ENCODE measurements around the gene LRFN5. TPM values are rescaled to one million over a fixed set of nuclear protein-coding genes. Genes with fewer than 3 reads are reported as not detected.

The LRFN5 gene
- total and polyA plus RNA-seq, 2 of the 13 experiments (the other 11 are each of a cell fraction or from before 2014, with no cell fraction given) = not detected

- Histone ChIP-seq H3K4me1 (ENCODE audit: insufficient read depth, low read length) (no peaks in the 10 kb centered on the region), H3K36me3 (replicated peaks in 1 of 2; ENCODE audit: control insufficient read depth in 1 of 2, insufficient read depth in 2 of 2, low read length in 2 of 2) (no peaks in the 10 kb centered on the region), H4K20me1 (ENCODE audit: insufficient read depth, low read length) (no peaks in the 10 kb centered on the region), H3K9me3 (ENCODE audit: low read length) (peaks cover 54% of the 10 kb centered on the region), H3K27ac (ENCODE audit: extremely low read length, insufficient read depth, low read length) (no peak overlapping the region), H3K79me2 (ENCODE audit: insufficient read depth, low read length) (no peaks in the 10 kb centered on the region), H2AFZ (ENCODE audit: low read length) (no peak overlapping the region), H3K4me3 (replicated peaks in 1 of 3; ENCODE audit: insufficient read depth in 1 of 3, low read depth in 2 of 3, low read length in 3 of 3) (no peak overlapping the region), H3K27me3 (ENCODE audit: control insufficient read depth in 1 of 2, insufficient read depth in 2 of 2, low read length in 2 of 2) (no peaks in the 10 kb centered on the region), H3K4me2 (ENCODE audit: low read depth, low read length) (no peak overlapping the region), H3K9ac (ENCODE audit: insufficient read depth, low read depth, low read length) (no peak overlapping the region)
- intact Hi-C loops (cut with micrococcal nuclease; ENCODE audit: unreplicated experiment) (no loop called here), in situ Hi-C loops (cut with HindIII; ENCODE audit: extremely low pct_ligation_motif_present, low pct_unique_long_range_greater_than_20kb) (no loop called here)
- no peak for DNase-seq (ENCODE audit: low spot score)
- no TSS peak for BruUV-seq (replicated peaks)
- POLR2A ChIA-PET = no interaction called here
- no peak for ATAC-seq
- no peak for TF ChIP-seq ZNF878 (CRISPR knock-in tag; IDR thresholded peaks at IDR 0.05)
- no peak for TF ChIP-seq IKZF1 (IDR thresholded peaks at IDR 0.05)
- TF ChIP-seq ZFP36L1 (CRISPR knock-in tag; IDR thresholded peaks at IDR 0.05) = no peak
- no peak for TF ChIP-seq ELF3 (CRISPR knock-in tag; IDR thresholded peaks at IDR 0.05)
- TF ChIP-seq KDM2A (CRISPR knock-in tag; IDR thresholded peaks at IDR 0.05; ENCODE audit: borderline replicate concordance, low read depth) = no peak
- no peak for TF ChIP-seq HNF4A (CRISPR knock-in tag; IDR thresholded peaks at IDR 0.05)
- no peak for TF ChIP-seq ZNF660 (CRISPR knock-in tag; IDR thresholded peaks at IDR 0.05; ENCODE audit: borderline replicate concordance, low read depth)
- no peak for TF ChIP-seq KAT8 (CRISPR knock-in tag; IDR thresholded peaks at IDR 0.05)
- CTCF ChIA-PET (ENCODE audit: low intra/inter-chr PET ratio, low total read pairs) = no interaction called here
- no peak for FAIRE-seq
These were observed 175.8 kb downstream of the LRFN5 start for GRCh38 chr14:41782511-41782910.

DNA sequence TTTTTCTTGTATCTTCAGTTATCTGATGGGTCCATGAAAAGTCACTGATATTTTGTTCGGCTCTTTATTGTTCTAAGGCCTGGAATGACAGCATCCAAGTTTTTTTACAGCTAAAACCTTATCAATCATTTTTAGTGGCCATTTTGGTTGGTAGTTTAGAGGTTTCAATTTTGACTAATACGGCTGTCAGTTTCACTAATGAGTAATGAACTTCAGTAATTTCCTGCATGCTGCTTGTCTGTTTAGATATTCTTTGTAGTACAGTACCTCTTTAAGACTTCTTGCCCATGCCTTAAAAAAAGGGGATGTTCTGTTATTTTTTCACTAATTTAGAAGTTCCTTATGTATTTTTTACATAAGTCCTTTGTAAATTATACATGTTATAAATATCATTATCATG, 176.7 kb downstream of the LRFN5 start:
- no peaks in the 10 kb centered on the region for H3K79me2 ChIP-seq (ENCODE audit: insufficient read depth, low read length)
- in situ Hi-C loops (cut with HindIII; ENCODE audit: extremely low pct_ligation_motif_present, low pct_unique_long_range_greater_than_20kb) (no loop called here), intact Hi-C loops (cut with micrococcal nuclease; ENCODE audit: unreplicated experiment) (no loop called here)
- no peaks in the 10 kb centered on the region for H3K27me3 ChIP-seq (ENCODE audit: control insufficient read depth in 1 of 2, insufficient read depth in 2 of 2, low read length in 2 of 2)
- POLR2A ChIA-PET = no interaction called here
- CTCF ChIA-PET (ENCODE audit: low intra/inter-chr PET ratio, low total read pairs) = no interaction called here
- H3K9me3 ChIP-seq (ENCODE audit: low read length) = peaks cover 58% of the 10 kb centered on the region
- FAIRE-seq = no peak
- no peak overlapping the region for H3K9ac ChIP-seq (ENCODE audit: insufficient read depth, low read depth, low read length)
- H3K4me3 ChIP-seq (replicated peaks in 1 of 3; ENCODE audit: insufficient read depth in 1 of 3, low read depth in 2 of 3, low read length in 3 of 3) = no peak overlapping the region
- no peaks in the 10 kb centered on the region for H3K4me1 ChIP-seq (ENCODE audit: insufficient read depth, low read length)
- no peaks in the 10 kb centered on the region for H4K20me1 ChIP-seq (ENCODE audit: insufficient read depth, low read length)
- BruUV-seq (replicated peaks) = no TSS peak
- no peak for ATAC-seq
- TF ChIP-seq ESRRA (CRISPR knock-in tag; IDR thresholded peaks at IDR 0.05; ENCODE audit: low read depth) (no peak), ZC3H13 (CRISPR knock-in tag; IDR thresholded peaks at IDR 0.05) (no peak), ZNF567 (CRISPR knock-in tag; IDR thresholded peaks at IDR 0.05; ENCODE audit: borderline replicate concordance) (no peak), ZNF710 (CRISPR knock-in tag; IDR thresholded peaks at IDR 0.05; ENCODE audit: borderline replicate concordance) (no peak)
- H2AFZ ChIP-seq (ENCODE audit: low read length) = no peak overlapping the region
- no peaks in the 10 kb centered on the region for H3K36me3 ChIP-seq (replicated peaks in 1 of 2; ENCODE audit: control insufficient read depth in 1 of 2, insufficient read depth in 2 of 2, low read length in 2 of 2)
- no peak overlapping the region for H3K27ac ChIP-seq (ENCODE audit: extremely low read length, insufficient read depth, low read length)
- WGBS (ENCODE audit: low lambda C conversion rate) = 18% methylated on average over 2 of the region's 2 CpGs
- H3K4me2 ChIP-seq (ENCODE audit: low read depth, low read length) = no peak overlapping the region
- DNase-seq (ENCODE audit: low spot score) = no peak

Measured in HepG2 (cell line).